Smooth muscle cell (in vitro differentiated cells): ENCODE results near the gene CFAP20DC. TPM values are rescaled to one million over a fixed set of nuclear protein-coding genes. Genes with fewer than 3 reads are reported as not detected.

Experiments used
- DNase-seq: peaks from one replicate; lab custom pipeline; 2025; ENCODE audit not compliant: unreplicated experiment; lab: John Stamatoyannopoulos, UW
- H2AFZ ChIP-seq: fragments of 200-600 bp; sonication (generic); 2 replicates; pipeline ENCODE4 v1.6.0; 2016; ENCODE audit warnings: antibody characterized with exemption, low read depth, mild to moderate bottlenecking
- H3F3A ChIP-seq: fragments of 200-600 bp; sonication (generic); 2 replicates; pipeline ENCODE4 v1.6.0; 2017; ENCODE audit warnings: antibody characterized with exemption, low read depth
- H3K27ac ChIP-seq: fragments of 200-600 bp; sonication (generic); 2 replicates; pipeline ENCODE4 v1.5.1; 2016; ENCODE audit warnings: low read depth, mild to moderate bottlenecking
- H3K27me3 ChIP-seq: fragments of 200-600 bp; sonication (generic); 2 replicates; pipeline ENCODE4 v1.6.1; 2016; ENCODE audit warnings: low read depth, mild to moderate bottlenecking
- H3K36me3 ChIP-seq: fragments of 200-600 bp; sonication (generic); 2 replicates; pipeline ENCODE4 v1.5.1; 2016; ENCODE audit warnings: low read depth
- H3K4me1 ChIP-seq: fragments of 200-600 bp; sonication (generic); 2 replicates; pipeline ENCODE4 v1.5.1; 2016; ENCODE audit warnings: low read depth
- H3K4me2 ChIP-seq: fragments of 200-600 bp; sonication (generic); 2 replicates; pipeline ENCODE4 v1.6.0; 2016; ENCODE audit warnings: mild to moderate bottlenecking
- H3K4me3 ChIP-seq: fragments of 200-600 bp; sonication (generic); 2 replicates; pipeline ENCODE4 v1.5.1; 2016; ENCODE audit warnings: mild to moderate bottlenecking
- H3K79me2 ChIP-seq: fragments of 200-600 bp; sonication (generic); 2 replicates; pipeline ENCODE4 v1.6.0; 2016; ENCODE audit warnings: low read depth, mild to moderate bottlenecking
- H3K9ac ChIP-seq: fragments of 200-600 bp; sonication (generic); 2 replicates; pipeline ENCODE4 v1.6.0; 2016; ENCODE audit warnings: low read depth
- H3K9me3 ChIP-seq: fragments of 200-600 bp; sonication (generic); replicated peaks from 2 replicates; pipeline ENCODE4 v1.5.1; 2016; ENCODE audit warnings: low read depth
- H4K20me1 ChIP-seq: fragments of 200-600 bp; sonication (generic); 2 replicates; pipeline ENCODE4 v1.6.0; 2016; ENCODE audit warnings: low read depth
- CTCF ChIP-seq: fragments of 200-600 bp; sonication (generic); IDR thresholded peaks from 2 replicates; pipeline ENCODE4 v1.5.1; 2017; ENCODE audit warnings: borderline replicate concordance, mild to moderate bottlenecking, antibody characterized with exemption; ENCODE audit not compliant: insufficient read depth, poor library complexity, severe bottlenecking
- WGBS: methylation state at CpG from one replicate; pipeline ENCODE4 v1.1.7; 2016; ENCODE audit warnings: low lambda C conversion rate; 5-methylcytosine and 5-hydroxymethylcytosine counted together
- polyA plus RNA-seq: library from polyadenylated mRNA; unstranded; fragments of >200 nt; fragmentation: Nextera tagmentation; extraction: Ambion mirVana; gene quantifications from 2 replicates; pipeline ENCODE4 v1.2.1, GENCODE V29; 2016
- total RNA-seq: library from RNA; depleted of rRNA; stranded (reverse); fragments of >200 nt; gene quantifications from 2 replicates; pipeline ENCODE4 v1.2.3, GENCODE V29; 2014

The CFAP20DC gene
- total and polyA plus RNA-seq, 2 experiments from 2014 or later, result 7.9 to 11.6 TPM

- Histone ChIP-seq H3K9me3 (no peaks in the 10 kb centered on the region), H3F3A (no peaks in the 10 kb centered on the region), H3K4me1 (no peaks in the 10 kb centered on the region), H4K20me1 (no peaks in the 10 kb centered on the region), H3K27ac (no peak overlapping the region), H3K4me2 (no peak overlapping the region), H3K36me3 (no peaks in the 10 kb centered on the region), H3K27me3 (no peaks in the 10 kb centered on the region), H2AFZ (no peak overlapping the region), H3K9ac (no peak overlapping the region), H3K79me2 (no peaks in the 10 kb centered on the region), H3K4me3 (no peak overlapping the region)
- WGBS, result 64% methylated on average over 3 of the region's 3 CpGs
- no peak for TF ChIP-seq CTCF
- DNase-seq, result no peak
These were observed 26.2 kb downstream of the CFAP20DC start for GRCh38 chr3:59023612-59024011.

GRCh38 chr3:59017617-59017984 lies 32.2 kb downstream of the CFAP20DC start:
- H3K4me3 ChIP-seq, result no peak overlapping the region
- no peaks in the 10 kb centered on the region for H4K20me1 ChIP-seq
- H3K27ac ChIP-seq, result no peak overlapping the region
- WGBS, result 92% methylated on average over 2 of the region's 2 CpGs
- no peak for DNase-seq
- H2AFZ ChIP-seq, result no peak overlapping the region
- no peaks in the 10 kb centered on the region for H3K36me3 ChIP-seq
- H3K9me3 ChIP-seq, result no peaks in the 10 kb centered on the region
- no peaks in the 10 kb centered on the region for H3K4me1 ChIP-seq
- no peak overlapping the region for H3K9ac ChIP-seq
- H3K27me3 ChIP-seq, result no peaks in the 10 kb centered on the region
- no peaks in the 10 kb centered on the region for H3K79me2 ChIP-seq
- H3K4me2 ChIP-seq, result no peak overlapping the region
- TF ChIP-seq CTCF, result no peak
- H3F3A ChIP-seq, result no peaks in the 10 kb centered on the region

GRCh38 chr3:59016930-59017616 lies 32.8 kb downstream of the CFAP20DC start:
- TF ChIP-seq CTCF, result no peak

GRCh38 chr3:59013611-59014010 lies 36.2 kb downstream of the CFAP20DC start:
- Histone ChIP-seq H3K27me3 (no peaks in the 10 kb centered on the region), H3K4me3 (no peak overlapping the region), H3K4me1 (no peaks in the 10 kb centered on the region), H4K20me1 (no peaks in the 10 kb centered on the region), H3K79me2 (no peaks in the 10 kb centered on the region), H3K27ac (no peak overlapping the region), H3F3A (no peaks in the 10 kb centered on the region), H3K9ac (no peak overlapping the region), H3K36me3 (no peaks in the 10 kb centered on the region), H2AFZ (no peak overlapping the region), H3K9me3 (no peaks in the 10 kb centered on the region), H3K4me2 (no peak overlapping the region)
- 81% methylated on average over 1 of the region's 1 CpG for WGBS
- no peak for DNase-seq
- no peak for TF ChIP-seq CTCF

More at GRCh38 chr3:59016930-59017616, 32.8 kb downstream of the CFAP20DC start:
- DNase-seq, result no peak
- Histone ChIP-seq H3K4me2 (no peak overlapping the region), H3K27ac (no peak overlapping the region), H3K4me1 (no peaks in the 10 kb centered on the region), H3K79me2 (no peaks in the 10 kb centered on the region), H3F3A (no peaks in the 10 kb centered on the region), H3K36me3 (no peaks in the 10 kb centered on the region), H3K4me3 (no peak overlapping the region), H3K27me3 (no peaks in the 10 kb centered on the region), H3K9ac (no peak overlapping the region), H2AFZ (no peak overlapping the region), H3K9me3 (no peaks in the 10 kb centered on the region), H4K20me1 (no peaks in the 10 kb centered on the region)
- 96% methylated on average over 5 of the region's 5 CpGs for WGBS
